Lung (tissue), 16 donors: ENCODE results near the gene HMOX1. TPM values are rescaled to one million over a fixed set of nuclear protein-coding genes. Genes with fewer than 3 reads are reported as not detected.

Source experiments
- ATAC-seq: fragments of 200-7000 bp; cut with Tn5 transposase; one replicate; pipeline ENCODE4 v1.9.1; 2020; ENCODE audit warnings: moderate number of reproducible peaks; ENCODE audit not compliant: insufficient read depth, low FRiP score
- DNase-seq, 3 donors: peaks; one replicate each; pipeline ENCODE4 v3.0.0-alpha.2; 2013 to 2017
- H3K27ac ChIP-seq, 2 donors: one replicate each; pipeline ENCODE4 v1.5.1; 2013; ENCODE audit warnings: mild to moderate bottlenecking in 2 of 2, moderate library complexity in 2 of 2, control low read depth in 1 of 2, inconsistent platforms in 1 of 2, low read depth in 1 of 2, low read length in 1 of 2
- H3K27me3 ChIP-seq, 3 donors: one replicate each; pipeline ENCODE4 v1.5.1; 2013; ENCODE audit warnings: low read length in 2 of 3; ENCODE audit not compliant: control insufficient read depth in 3 of 3, insufficient read depth in 3 of 3
- H3K36me3 ChIP-seq, 4 donors: one replicate each; pipeline ENCODE4 v1.5.1; 2013; ENCODE audit warnings: low read length in 4 of 4, mild to moderate bottlenecking in 1 of 4, moderate library complexity in 1 of 4; ENCODE audit not compliant: control insufficient read depth in 4 of 4, insufficient read depth in 4 of 4
- H3K4me1 ChIP-seq, 5 donors: one replicate each; pipeline ENCODE4 v1.5.1; 2013; ENCODE audit warnings: low read length in 5 of 5, mild to moderate bottlenecking in 2 of 5, moderate library complexity in 1 of 5; ENCODE audit not compliant: control insufficient read depth in 5 of 5, insufficient read depth in 5 of 5
- H3K4me3 ChIP-seq: one replicate; pipeline ENCODE4 v1.5.1; 2013; ENCODE audit warnings: mild to moderate bottlenecking, control low read depth, moderate library complexity
- H3K9ac ChIP-seq, 2 donors: one replicate each; pipeline ENCODE4 v1.5.1; 2013; ENCODE audit warnings: low read length in 2 of 2, control low read depth in 1 of 2; ENCODE audit not compliant: insufficient read depth in 1 of 2
- H3K9me3 ChIP-seq, 4 donors: one replicate each; pipeline ENCODE4 v1.5.1; 2013; ENCODE audit warnings: low read length in 3 of 4, mild to moderate bottlenecking in 1 of 4, moderate library complexity in 1 of 4; ENCODE audit not compliant: control insufficient read depth in 4 of 4, insufficient read depth in 3 of 4
- WGBS, 2 donors: extraction: QIAGEN DNeasy Blood & Tissue Kit; methylation state at CpG; one replicate each; pipeline ENCODE4 v1.1.7; 2013; 5-methylcytosine and 5-hydroxymethylcytosine counted together
- long read RNA-seq, 5 donors: transcript quantifications; one replicate each; lab custom pipeline, GENCODE V29; 2026
- polyA plus RNA-seq, 2 donors: library from polyadenylated mRNA; stranded (reverse); fragments of 200-250 nt; gene quantifications; one replicate each; pipeline ENCODE4 v1.2.1, GENCODE V29; 2013
- total RNA-seq, 2 donors: library from RNA; depleted of rRNA in 1 of 2; stranded (reverse); fragments of >200 nt in 1 of 2; gene quantifications; one replicate each; pipeline ENCODE4 v1.2.1, GENCODE V29; 2014 to 2021
- TF ChIP-seq, protein P1 (sequence below): IDR thresholded peaks from 2 replicates; pipeline ENCODE4 v1.5.1; 2012; ENCODE audit warnings: mild to moderate bottlenecking; ENCODE audit errors: control extremely low read depth, extremely low read depth
- donor health status: control.
- donor health status: control.
- donor health status: Bipolar disorder and iron deficiency.
- donor health status: healthy.
- donor health status: DM: yes; HTN: yes; CAD: no.

HMOX1 gene, protein sequence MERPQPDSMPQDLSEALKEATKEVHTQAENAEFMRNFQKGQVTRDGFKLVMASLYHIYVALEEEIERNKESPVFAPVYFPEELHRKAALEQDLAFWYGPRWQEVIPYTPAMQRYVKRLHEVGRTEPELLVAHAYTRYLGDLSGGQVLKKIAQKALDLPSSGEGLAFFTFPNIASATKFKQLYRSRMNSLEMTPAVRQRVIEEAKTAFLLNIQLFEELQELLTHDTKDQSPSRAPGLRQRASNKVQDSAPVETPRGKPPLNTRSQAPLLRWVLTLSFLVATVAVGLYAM
- total RNA-seq = 100 to 1,000 TPM in 1 of 2 donors, 10 to 100 TPM in 1; 59.9 to 151 TPM
- 100 to 1,000 TPM; 120 to 930 TPM for polyA plus RNA-seq
- long read RNA-seq, donor 1, partial matches to known transcripts = 0 of 3 reads
- long read RNA-seq, donor 1, other reads (novel, unspliced or antisense) = 0 of 3 reads
- long read RNA-seq, donor 2, partial matches to known transcripts = 0 of 2 reads
- long read RNA-seq, donor 2, other reads (novel, unspliced or antisense) = 0 of 2 reads
- long read RNA-seq, donor 3, partial matches to known transcripts = 0 of 2 reads
- long read RNA-seq, donor 3, other reads (novel, unspliced or antisense) = 0 of 2 reads
- long read RNA-seq, donor 4 = 0 reads
- long read RNA-seq, donor 5, partial matches to known transcripts = 0 of 2 reads
- long read RNA-seq, donor 5, other reads (novel, unspliced or antisense) = 0 of 2 reads

DNA sequence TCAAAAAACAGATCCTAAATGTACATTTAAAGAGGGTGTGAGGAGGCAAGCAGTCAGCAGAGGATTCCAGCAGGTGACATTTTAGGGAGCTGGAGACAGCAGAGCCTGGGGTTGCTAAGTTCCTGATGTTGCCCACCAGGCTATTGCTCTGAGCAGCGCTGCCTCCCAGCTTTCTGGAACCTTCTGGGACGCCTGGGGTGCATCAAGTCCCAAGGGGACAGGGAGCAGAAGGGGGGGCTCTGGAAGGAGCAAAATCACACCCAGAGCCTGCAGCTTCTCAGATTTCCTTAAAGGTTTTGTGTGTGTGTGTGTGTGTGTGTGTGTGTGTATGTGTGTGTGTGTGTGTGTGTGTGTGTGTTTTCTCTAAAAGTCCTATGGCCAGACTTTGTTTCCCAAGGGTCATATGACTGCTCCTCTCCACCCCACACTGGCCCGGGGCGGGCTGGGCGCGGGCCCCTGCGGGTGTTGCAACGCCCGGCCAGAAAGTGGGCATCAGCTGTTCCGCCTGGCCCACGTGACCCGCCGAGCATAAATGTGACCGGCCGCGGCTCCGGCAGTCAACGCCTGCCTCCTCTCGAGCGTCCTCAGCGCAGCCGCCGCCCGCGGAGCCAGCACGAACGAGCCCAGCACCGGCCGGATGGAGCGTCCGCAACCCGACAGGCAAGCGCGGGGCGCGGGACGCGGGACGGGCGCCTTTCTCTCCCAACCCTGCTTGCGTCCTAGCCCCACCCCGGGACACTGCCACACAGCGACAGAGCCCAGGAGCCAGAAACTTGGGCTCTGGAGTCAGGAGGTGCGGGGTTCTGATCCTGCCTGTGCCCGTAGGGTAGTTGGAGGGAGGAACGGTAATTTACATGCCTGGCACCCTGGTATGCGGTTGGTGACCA, at the start of gene HMOX1:
TSS of gene HMOX1 (plus strand) at position 560 of the 887 bp plus-strand sequence. CDS start at position 638, 78 bp downstream.
- Histone ChIP-seq H3K9me3 (no peaks in the 10 kb centered on the region), H3K27me3 (no peaks in the 10 kb centered on the region), H3K4me1 (peaks cover 0 to 31% (median 6%) of the 10 kb centered on the region in 5 donors), H3K27ac (peak within 1 kb of the TSS; percentile 24 to 89), H3K9ac (peak within 1 kb of the TSS; percentile 15 to 56), H3K4me3 (peak within 1 kb of the TSS; percentile 62), H3K36me3 (peaks cover 0 to 4% (median 0%) of the 10 kb centered on the region in 4 donors)
- ATAC-seq (peak; percentile 84), DNase-seq (peak; percentile 90 to 94 (median 91))
- 4 to 5% methylated on average over 45 to 47 of the region's 47 CpGs for WGBS, 2 donors
- TF ChIP-seq, protein P1, sequence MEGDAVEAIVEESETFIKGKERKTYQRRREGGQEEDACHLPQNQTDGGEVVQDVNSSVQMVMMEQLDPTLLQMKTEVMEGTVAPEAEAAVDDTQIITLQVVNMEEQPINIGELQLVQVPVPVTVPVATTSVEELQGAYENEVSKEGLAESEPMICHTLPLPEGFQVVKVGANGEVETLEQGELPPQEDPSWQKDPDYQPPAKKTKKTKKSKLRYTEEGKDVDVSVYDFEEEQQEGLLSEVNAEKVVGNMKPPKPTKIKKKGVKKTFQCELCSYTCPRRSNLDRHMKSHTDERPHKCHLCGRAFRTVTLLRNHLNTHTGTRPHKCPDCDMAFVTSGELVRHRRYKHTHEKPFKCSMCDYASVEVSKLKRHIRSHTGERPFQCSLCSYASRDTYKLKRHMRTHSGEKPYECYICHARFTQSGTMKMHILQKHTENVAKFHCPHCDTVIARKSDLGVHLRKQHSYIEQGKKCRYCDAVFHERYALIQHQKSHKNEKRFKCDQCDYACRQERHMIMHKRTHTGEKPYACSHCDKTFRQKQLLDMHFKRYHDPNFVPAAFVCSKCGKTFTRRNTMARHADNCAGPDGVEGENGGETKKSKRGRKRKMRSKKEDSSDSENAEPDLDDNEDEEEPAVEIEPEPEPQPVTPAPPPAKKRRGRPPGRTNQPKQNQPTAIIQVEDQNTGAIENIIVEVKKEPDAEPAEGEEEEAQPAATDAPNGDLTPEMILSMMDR = no peak

DNA sequence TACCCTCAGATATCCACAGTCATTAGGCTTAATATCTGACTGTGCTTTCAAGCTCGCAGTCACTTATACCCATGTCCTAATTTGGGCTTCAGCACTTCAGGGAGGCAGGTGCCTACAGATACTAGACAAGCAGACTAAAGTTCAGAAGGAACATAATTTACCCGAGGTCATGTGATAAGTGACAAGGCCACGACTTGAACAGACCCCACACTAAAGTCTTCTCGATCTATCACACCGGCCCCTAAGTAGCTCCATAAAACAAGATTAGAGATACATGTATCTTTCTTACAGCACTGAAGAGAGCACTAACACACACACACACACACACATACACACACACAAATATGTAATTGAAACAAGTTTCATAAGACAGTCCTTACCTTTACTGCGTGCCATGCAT, 48.6 kb upstream of the HMOX1 start:
- Histone ChIP-seq H3K36me3 (peaks cover 16 to 64% (median 41%) of the 10 kb centered on the region in 4 donors), H3K27me3 (no peaks in the 10 kb centered on the region), H3K4me3 (no peak overlapping the region), H3K9me3 (peaks cover 0 to 2% (median 0%) of the 10 kb centered on the region in 4 donors), H3K4me1 (peaks cover 0 to 5% (median 0%) of the 10 kb centered on the region in 5 donors), H3K27ac (no peak overlapping the region), H3K9ac (no peak overlapping the region)
- 90 to 93% methylated on average over 6 of the region's 6 CpGs for WGBS, 2 donors
- ATAC-seq = no peak
- TF ChIP-seq, protein P1 = no peak
- DNase-seq = no peak

DNA sequence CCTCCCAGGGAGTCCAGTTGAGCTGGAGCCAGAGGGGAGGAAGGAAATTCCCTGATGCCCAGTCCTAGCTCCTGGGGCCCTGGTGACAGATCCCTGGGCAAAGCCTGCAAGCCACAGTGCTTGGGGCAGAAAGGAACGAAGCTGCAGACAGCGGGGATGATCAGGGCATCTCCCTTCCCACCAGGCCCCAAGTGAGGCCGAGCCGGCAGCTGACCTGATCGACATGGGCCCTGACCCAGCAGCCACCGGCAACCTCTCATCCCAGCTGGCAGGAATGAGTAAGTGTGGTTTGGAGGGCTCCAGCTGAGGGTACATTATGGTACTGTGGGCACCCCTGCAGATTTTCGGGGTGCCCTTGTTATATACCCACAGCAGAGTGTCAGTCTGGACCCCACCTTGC, 47.7 kb upstream of the HMOX1 start:
- no peak overlapping the region for H3K9ac ChIP-seq

More for the DNA sequence above, 47.7 kb upstream of the HMOX1 start:
- Histone ChIP-seq H3K36me3 (peaks cover 7 to 62% (median 36%) of the 10 kb centered on the region in 4 donors), H3K4me1 (peaks cover 0 to 5% (median 0%) of the 10 kb centered on the region in 5 donors), H3K4me3 (no peak overlapping the region), H3K27ac (no peak overlapping the region), H3K9me3 (peaks cover 0 to 2% (median 0%) of the 10 kb centered on the region in 4 donors), H3K27me3 (no peaks in the 10 kb centered on the region)
- TF ChIP-seq, protein P1 = no peak
- DNase-seq (no peak), ATAC-seq (no peak)
- 93 to 97% methylated on average over 7 of the region's 7 CpGs for WGBS, 2 donors
